Stimulated activated CD8-positive, alpha-beta memory T cell treated with anti-CD3 and anti-CD28 coated beads, Interleukin-15, amount 100 ng/mL, for 1 hour (primary cell): ENCODE results near the gene HSP90AB1.

Experiments
- DNase-seq: peaks from one replicate; pipeline ENCODE4 v3.0.0-alpha.2; 2020; ENCODE audit warnings: low read depth

HSP90AB1 gene

GRCh38 chr6:44269178-44269920, 22.4 kb downstream of the HSP90AB1 start:
- no peak for DNase-seq

DNA sequence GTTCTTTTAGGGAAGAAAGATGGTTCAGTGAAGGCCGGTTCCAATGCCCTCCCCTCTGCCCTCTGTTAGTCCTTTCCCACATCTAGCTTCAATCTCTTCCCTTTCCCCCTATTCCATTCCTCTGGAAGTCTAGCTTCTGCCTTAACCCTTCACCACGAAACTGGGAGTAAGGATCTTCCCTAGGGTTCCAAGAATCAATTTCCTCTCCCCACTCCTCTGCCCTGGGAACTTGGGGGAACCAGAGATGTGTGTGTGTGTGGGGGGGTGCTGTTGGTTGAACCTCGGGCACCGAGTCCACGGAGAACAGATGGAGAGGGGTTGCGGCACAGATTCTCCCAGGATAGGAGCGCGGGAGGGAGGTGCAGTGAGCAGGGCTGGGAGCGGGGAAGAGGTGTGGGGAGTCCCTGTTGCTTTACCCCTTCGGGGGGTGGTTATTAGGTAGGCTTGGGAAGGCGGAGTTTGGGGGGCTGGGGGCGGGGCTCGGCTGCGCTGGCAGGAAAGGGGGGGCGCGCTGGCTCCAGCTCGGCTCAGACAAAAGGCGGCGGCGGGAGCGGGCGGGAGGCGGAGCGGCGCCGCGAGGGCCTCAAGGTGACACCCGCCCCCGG, 23.1 kb downstream of the HSP90AB1 start, which contains the start of gene TMEM151B:
TSS of gene TMEM151B (plus strand) at position 530 of the 605 bp plus-strand sequence. CDS start 293 bp downstream, outside the sequence.
- no peak for DNase-seq

DNA sequence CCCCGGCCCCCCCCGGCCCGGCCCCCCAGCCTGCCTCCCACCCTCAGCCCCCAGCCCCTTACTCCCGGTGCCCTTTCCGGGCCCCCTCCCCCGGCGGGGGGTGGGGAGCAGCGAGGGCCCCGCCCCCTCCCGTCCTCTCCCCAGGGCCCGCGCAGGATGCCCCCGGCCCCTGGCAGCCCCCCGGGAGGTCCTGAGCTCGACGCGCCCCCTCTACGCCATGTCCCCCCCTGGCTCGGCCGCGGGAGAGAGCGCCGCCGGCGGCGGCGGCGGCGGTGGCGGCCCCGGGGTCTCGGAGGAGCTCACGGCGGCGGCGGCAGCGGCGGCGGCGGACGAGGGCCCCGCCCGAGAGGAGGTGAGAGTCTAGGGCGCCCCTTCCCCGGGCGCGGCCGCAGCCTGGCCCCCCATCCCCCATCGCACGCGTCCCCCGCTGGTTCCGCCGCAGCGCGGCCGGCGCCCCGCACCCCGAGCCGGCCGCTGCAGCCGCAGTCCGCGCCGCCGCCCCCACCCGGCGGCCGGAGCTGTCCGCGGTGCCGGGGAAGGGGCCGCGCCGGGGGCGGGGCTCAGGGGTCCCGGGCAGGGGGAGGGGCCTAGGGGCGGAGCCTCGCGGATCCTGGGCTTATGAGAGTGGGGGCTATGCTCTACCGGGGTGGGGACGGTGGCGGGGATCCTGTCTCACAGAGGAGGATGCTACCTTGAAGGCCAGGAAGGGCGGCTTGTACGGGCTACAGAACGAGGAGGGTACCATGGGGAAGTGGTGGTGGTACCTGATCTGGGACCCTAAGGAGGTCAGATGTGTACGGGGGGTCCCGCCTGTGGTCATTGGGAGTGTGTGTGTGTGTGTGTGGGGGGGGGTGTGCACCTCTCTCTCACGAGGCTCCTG, 23.9 kb downstream of the HSP90AB1 start:
- DNase-seq, result no peak

GRCh38 chr6:44271406-44271723, 24.5 kb downstream of the HSP90AB1 start:
- DNase-seq, result no peak

- no peak for DNase-seq
Measured at GRCh38 chr6:44271914-44272313, 25.0 kb downstream of the HSP90AB1 start.

- no peak for DNase-seq
Measured at GRCh38 chr6:44272529-44272928, 25.6 kb downstream of the HSP90AB1 start.

DNA sequence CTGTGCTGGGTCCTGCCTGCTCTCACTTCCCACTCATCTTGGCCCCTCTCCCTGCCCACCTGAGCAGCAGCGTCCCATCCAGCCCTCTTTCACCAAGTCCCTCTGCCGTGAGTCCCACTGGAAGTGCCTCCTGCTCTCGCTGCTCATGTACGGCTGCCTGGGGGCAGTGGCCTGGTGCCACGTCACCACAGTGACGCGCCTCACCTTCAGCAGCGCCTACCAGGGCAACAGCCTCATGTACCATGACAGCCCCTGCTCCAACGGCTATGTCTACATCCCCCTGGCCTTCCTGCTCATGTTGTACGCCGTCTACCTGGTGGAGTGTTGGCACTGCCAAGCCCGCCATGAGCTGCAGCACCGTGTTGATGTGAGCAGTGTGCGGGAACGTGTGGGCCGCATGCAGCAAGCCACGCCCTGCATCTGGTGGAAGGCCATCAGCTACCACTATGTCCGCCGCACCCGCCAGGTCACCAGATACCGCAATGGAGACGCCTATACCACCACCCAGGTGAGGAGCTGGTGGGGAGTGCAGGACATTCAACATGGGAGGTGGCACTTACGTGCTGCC, 26.2 kb downstream of the HSP90AB1 start:
- no peak for DNase-seq

- no peak for DNase-seq
Measured at GRCh38 chr6:44273617-44274016, 26.7 kb downstream of the HSP90AB1 start.

DNA sequence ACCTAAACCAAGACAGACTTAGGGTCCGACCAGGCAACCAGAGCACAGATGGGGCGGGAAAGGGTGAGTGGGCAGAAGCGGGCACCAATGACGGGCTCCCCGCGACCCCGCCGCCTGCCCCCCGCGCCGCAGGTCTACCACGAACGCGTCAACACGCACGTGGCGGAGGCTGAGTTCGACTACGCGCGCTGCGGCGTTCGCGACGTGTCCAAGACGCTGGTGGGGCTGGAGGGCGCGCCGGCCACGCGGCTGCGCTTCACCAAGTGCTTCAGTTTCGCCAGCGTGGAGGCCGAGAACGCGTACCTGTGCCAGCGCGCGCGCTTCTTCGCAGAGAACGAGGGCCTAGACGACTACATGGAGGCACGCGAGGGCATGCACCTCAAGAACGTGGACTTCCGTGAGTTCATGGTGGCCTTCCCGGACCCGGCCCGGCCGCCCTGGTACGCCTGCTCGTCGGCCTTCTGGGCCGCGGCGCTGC, 28.4 kb downstream of the HSP90AB1 start:
- DNase-seq, result no peak

GRCh38 chr6:44275749-44276648, 29.1 kb downstream of the HSP90AB1 start:
- no peak for DNase-seq

GRCh38 chr6:44276667-44277640, 30.1 kb downstream of the HSP90AB1 start:
- DNase-seq, result no peak

DNA sequence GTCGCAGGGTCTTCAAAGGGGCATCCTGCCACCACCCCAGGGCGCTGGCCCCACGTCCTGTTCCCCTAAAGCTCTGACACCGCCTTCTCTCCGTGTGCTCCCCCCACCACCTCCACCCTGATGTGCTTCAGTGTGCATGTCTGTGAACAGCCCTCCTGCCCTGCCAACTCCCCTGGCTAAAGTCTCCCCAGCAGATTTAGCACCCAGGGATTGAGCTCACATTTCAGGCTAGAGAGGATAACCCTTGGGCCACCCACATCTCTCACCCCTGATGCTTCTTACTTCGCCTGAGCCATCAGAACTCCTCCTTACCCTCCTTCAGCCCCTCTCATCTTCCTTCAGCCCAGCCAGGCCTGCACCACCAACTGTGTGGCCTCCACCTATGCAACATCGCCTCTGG, 30.9 kb downstream of the HSP90AB1 start:
- DNase-seq, result no peak

GRCh38 chr6:44278315-44278714, 31.4 kb downstream of the HSP90AB1 start:
- no peak for DNase-seq

- no peak for DNase-seq
Measured at GRCh38 chr6:44278774-44279697, 32.1 kb downstream of the HSP90AB1 start.

GRCh38 chr6:44284121-44284520, 37.2 kb downstream of the HSP90AB1 start:
- no peak for DNase-seq

- no peak for DNase-seq
Measured at GRCh38 chr6:44284867-44285266, 38.0 kb downstream of the HSP90AB1 start.

- DNase-seq, result no peak
Measured at GRCh38 chr6:44285552-44286284, 38.8 kb downstream of the HSP90AB1 start.

DNA sequence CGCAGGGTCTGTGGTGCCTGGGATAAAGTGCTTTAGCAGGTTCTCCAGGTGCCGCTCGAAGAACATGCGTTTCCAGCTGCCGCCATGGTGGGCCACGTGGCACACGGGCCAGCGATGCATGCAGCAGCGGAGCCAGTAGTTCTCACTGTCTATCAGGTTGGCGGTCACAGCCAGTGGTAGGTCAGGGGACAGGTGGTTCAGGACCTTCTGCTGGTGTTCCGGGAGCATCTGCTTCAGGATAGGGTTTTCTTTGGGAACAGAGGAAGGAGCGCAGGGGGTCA, 39.3 kb downstream of the HSP90AB1 start:
- DNase-seq, result no peak

GRCh38 chr6:44286747-44287146, 39.8 kb downstream of the HSP90AB1 start:
- DNase-seq, result no peak
